ENCODE measurements around the gene ZSWIM5.
"Not testable (repeated sequence)": the region's sequence is repeated elsewhere in the genome, so short reads cannot be mapped to it uniquely, and the experiment has no call there.

ZSWIM5 gene

GRCh38 chr1:45200906-45201500 lies 5.4 kb downstream of the ZSWIM5 start:
- no peak for DNase-seq

DNA sequence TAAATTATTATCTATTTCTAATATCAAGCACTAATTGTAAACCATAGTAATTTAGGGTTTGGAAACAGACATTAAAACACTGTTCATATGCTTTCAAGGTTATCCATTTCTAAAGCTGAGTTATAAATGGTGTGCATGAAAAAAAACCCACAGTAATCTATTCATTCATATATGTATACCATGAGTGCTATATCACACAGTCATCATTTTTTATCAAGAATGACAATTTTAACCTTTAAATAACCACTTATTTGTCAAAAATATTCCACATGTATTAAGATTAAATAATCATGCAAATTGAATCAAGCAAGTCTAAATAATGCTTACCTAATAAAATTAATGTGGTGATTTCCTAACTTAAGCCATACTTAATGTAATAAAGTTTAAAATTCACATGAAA lies 6.0 kb downstream of the ZSWIM5 start:
- DNase-seq: no peak

GRCh38 chr1:45198185-45198584 lies 8.2 kb downstream of the ZSWIM5 start:
- no peak for DNase-seq

DNA sequence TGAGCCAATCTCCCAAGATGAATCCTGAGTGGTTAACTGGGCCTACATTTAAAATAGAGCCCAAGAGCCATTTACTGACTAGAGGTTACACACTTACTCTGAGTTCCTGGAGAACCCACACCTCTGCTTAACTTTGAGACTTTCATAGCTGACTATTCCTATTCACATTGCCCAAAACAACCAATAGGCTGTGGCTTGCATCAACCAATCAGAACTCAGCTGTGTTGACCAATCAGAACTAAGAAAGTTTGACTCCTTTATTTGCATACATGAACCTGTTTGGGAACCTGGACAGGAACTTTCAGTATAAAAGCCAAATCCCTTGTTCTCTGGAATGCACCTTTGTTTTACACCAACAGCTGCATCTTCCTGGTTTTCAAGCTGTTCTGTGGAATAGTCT lies 9.5 kb downstream of the ZSWIM5 start:
- no peak for DNase-seq

GRCh38 chr1:45191418-45191783 lies 15.0 kb downstream of the ZSWIM5 start:
- DNase-seq: no peak

- no peak for DNase-seq
Observed at GRCh38 chr1:45187725-45188124, 18.7 kb downstream of the ZSWIM5 start.

DNA sequence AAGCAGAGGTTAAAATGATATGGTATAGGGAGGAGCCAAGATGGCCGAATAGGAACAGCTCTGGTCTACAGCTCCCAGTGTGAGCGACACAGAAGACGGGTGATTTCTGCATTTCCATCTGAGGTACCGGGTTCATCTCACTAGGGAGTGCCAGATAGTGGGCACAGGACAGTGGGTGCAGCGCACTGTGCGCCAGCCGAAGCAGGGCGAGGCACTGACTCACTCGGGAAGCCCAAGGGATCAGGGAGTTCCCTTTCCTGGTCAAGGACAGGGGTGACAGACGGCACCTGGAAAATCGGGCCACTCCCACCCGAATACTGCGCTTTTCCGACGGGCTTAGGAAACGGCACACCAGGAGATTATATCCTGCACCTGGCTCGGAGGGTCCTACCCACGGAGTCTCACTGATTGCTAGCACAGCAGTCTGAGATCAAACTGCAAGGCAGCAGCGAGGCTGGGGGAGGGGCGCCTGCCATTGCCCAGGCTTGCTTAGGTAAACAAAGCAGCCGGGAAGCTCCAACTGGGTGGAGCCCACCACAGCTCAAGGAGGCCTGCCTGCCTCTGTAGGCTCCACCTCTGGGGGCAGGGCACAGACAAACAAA lies 26.4 kb downstream of the ZSWIM5 start:
- DNase-seq: not testable (repeated sequence)

DNA sequence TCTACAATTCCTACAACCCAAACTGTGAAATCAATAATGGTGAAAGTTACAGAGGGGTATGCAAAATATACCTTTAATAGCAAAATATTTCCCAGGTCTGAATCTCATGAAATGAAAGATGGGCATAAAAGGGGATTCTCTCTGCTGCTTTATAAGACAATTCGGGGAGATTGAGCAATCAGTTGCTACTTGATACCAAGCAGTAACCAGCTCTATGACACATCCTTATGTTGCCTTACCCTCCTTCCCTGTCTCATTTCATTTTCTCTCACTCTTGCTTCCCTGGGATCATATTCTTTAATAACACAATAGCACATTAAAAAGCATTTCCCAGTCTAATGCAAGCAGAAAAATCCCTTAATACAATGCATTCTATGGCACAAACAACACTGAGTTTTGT lies 29.0 kb downstream of the ZSWIM5 start:
- no peak for DNase-seq

- DNase-seq: no peak
Observed at GRCh38 chr1:45172764-45173163, 33.6 kb downstream of the ZSWIM5 start.

GRCh38 chr1:45172005-45172404 lies 34.4 kb downstream of the ZSWIM5 start:
- no peak for DNase-seq

DNA sequence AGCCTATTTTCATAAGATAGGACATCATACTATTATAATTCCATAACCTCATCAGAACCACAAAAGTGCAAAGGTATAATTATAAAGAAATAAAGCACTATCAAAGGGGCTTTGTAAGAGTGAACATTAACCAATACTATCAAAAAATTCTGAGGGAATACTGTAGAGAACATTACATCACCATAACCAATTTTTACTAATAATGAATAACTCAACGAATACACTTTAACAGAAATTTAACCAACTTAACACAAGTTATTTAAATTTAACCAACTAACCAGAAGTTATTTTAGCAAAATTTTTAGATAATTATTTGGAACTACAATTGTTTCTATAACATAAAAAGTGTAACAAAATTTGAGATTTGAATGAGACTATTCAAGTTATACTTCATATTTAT lies 34.8 kb downstream of the ZSWIM5 start:
- no peak for DNase-seq

GRCh38 chr1:45170151-45170742 lies 36.2 kb downstream of the ZSWIM5 start:
- no peak for DNase-seq

DNA sequence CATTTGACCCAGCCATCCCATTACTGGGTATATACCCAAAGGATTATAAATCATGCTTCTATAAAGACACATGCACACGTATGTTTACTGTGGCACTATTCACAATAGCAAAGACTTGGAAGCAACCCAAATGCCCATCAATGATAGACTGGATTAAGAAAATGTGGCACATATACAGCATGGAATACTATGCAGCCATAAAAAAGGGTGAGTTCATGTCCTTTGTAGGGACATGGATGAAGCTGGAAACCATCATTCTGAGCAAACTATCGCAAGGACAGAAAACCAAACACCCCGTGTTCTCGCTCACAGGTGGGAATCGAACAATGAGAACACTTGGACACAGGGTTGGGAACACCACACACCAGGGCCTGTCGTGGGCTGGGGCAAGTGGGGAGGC lies 38.5 kb downstream of the ZSWIM5 start:
- DNase-seq: not testable (repeated sequence)

GRCh38 chr1:45164307-45164706 lies 42.1 kb downstream of the ZSWIM5 start:
- DNase-seq: not testable (repeated sequence)

GRCh38 chr1:45163111-45163510 lies 43.3 kb downstream of the ZSWIM5 start:
- not testable (repeated sequence) for DNase-seq

GRCh38 chr1:45162041-45163035 lies 44.1 kb downstream of the ZSWIM5 start:
- not testable (repeated sequence) for DNase-seq

GRCh38 chr1:45155957-45156356 lies 50.4 kb downstream of the ZSWIM5 start:
- DNase-seq: no peak

DNA sequence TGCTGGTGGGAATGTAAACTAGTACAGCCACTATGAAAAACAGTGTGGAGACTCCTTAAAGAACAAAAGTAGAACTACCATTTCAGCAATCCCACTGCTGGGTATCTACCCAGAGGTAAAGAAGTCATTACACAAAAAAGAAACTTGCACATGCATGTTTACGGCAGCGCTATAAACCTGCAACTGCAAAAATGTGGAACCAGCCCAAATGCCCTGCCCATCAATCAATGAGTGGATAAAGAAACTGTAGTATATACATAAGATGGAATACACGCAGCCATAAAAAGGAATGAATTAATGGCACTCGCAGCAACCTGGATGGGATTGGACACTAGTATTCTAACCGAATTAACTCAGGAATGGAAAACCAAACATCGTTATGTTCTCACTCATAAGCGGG lies 51.0 kb downstream of the ZSWIM5 start:
- no peak for DNase-seq

- no peak for DNase-seq
Observed at GRCh38 chr1:45152126-45152525, 54.3 kb downstream of the ZSWIM5 start.

- DNase-seq: no peak
Observed at GRCh38 chr1:45148209-45148825, 58.1 kb downstream of the ZSWIM5 start.

GRCh38 chr1:45146833-45147232 lies 59.6 kb downstream of the ZSWIM5 start:
- DNase-seq: no peak

GRCh38 chr1:45141247-45142003 lies 65.0 kb downstream of the ZSWIM5 start:
- no peak for DNase-seq
